Epithelial cell of prostate (primary cell): Measurements from ENCODE around the gene NTF3.
"Not testable (repeated sequence)": the region's sequence is repeated elsewhere in the genome, so short reads cannot be mapped to it uniquely, and the experiment has no call there.

ENCODE experiments used
- DNase-seq: peaks from one replicate; pipeline ENCODE4 v3.0.0-alpha.2; 2011; ENCODE audit warnings: low read depth, low spot score
- H3K27ac ChIP-seq: fragments of 450-650 bp; 2 replicates; pipeline ENCODE4 v1.5.1; 2017; ENCODE audit warnings: mild to moderate bottlenecking

NTF3 gene

DNA sequence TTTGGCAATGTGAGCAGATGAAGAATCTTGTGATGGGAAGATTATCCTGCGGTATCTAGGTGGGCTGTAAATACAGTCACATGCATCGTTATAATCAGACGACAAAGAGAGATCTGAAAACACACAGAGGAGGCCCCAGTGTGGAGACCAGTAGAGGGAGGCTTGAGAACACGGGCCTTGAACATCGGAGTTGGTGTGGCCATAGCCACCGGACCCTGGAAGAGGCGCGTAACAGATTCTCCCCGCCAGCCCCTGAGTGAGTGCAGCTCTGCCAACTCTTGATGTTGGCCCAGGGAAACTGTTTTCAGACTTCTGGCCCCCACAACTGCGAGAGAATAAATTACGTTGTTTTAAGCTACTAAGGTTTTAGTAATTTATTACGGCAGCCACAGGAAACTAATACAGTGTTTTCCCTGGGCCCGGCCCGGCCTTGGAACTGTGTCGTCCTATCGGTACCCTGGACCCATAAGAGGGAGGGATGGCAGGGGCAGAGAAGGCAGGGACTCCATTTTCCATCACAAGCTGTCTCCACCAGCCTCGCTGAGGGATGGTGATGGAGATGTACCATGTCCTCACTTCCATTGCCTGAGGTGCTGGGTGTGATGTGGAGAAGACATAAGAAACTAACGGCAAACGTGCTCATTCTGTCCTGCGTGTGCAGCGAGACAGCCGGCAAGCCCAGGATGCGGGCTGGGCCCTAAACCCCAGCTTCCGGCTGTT is 91.6 kb downstream of the NTF3 start:
- no peak overlapping the region for H3K27ac ChIP-seq
- DNase-seq: no peak

DNA sequence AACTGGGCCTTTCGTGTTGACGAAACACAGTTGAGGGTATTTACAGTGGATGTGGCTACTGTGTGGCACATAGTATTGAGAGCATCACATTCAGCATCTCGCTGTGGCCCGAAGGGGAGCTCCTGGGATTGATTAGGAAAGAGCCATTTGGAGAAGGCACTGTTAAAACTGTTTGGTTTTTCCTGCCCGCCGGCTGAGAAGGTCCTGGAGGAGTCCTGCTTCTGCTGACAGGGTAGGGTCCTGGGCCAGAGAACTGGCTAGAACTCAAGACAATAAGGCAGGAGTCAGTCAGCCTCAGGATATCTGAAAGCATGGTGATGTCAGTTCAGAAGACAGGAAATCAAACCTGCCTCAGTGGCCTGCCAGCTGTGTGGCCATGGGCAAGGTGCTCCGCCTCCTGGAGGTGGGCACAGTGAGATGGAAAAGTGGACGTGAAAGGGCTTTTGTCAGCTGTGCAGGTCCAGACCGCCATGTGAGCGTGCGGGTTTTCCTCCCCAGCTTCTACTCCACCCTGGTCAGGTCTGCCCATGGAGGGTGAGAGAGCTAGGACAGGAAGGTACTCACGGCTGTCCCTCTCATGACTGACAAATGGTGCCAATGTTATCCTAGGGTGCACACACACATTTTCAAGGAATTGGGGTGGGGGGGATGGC is 92.3 kb downstream of the NTF3 start:
- no peak overlapping the region for H3K27ac ChIP-seq
- no peak for DNase-seq

DNA sequence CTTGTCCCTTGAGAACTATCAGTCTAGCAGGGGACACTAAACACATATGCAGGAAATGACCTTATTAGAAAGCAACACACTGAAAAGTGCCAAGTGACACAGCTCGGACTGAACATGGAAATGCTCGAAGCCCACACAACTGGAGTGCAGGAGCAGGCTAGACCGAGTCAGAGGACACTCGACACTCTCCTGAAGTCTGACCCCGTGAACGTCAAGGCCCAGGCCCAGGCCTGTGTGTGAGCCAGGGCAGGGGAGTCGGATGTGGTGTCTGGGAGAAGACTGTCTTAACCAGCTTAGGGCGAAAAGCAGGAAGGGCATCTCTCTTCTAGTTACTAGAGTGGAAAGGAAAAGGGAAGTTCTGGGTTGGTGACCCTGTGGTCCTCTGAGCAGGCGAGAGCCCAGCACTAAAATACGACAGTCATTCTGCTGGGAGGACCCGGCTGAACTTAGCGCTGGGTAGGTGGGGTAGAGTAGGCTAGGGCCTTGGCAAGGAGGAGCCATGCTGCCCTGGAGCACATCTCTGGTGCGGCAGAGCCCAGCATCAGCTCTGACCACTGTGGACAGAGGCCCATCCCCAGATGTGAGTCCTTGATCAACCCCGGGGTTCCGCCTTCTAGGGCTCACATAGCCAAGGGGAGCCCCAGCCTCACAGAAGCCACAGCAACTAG is 93.0 kb downstream of the NTF3 start:
- DNase-seq: no peak
- no peak overlapping the region for H3K27ac ChIP-seq

DNA sequence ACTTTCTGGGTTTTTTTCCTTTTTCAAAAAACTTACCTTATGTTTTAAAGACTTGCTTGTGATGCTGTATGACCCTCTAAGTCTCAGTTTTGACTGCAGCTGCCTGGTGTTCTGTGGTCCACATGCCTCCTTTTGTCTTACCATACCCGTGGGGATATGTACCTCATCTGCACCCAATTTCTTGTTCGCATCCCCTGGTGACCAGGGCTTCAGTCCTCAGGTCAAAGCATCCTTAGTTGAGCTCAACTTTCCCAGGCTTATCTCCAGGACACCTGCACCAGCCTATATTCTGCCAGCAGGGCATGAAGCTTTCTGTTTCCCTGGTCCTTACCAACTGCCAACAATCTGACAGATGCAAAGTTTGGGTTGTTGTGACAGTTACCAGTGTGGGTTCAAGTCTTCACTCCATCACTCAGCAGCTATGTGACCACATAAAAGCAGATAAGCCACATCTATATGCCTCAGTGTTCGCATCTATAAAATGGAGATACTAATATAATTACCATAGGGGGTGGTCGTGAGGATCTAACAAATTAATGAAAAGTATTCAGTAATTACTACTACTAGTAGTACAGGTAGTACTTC is 94.0 kb downstream of the NTF3 start:
- no peak overlapping the region for H3K27ac ChIP-seq
- DNase-seq: no peak

DNA sequence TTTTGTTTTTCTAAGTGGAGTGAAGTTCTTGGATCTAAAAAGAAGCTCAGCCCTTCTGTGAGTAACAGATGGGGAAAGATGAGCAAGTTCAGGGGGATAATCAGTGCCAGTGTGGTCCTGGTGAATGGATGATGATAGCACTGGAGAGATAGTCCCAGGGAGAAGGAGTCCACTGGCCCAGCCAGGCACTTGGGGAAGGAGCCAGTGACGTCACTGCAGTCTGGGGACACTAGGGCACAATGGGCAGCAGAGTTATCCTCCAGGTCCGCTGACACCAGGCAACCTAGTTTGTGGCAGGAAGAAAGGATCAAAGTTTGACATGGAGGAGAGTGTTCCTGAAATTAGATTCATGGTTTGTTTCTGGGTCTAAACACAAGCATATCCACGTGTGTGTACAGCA is 101.5 kb downstream of the NTF3 start:
- H3K27ac ChIP-seq: no peak overlapping the region
- no peak for DNase-seq

DNA sequence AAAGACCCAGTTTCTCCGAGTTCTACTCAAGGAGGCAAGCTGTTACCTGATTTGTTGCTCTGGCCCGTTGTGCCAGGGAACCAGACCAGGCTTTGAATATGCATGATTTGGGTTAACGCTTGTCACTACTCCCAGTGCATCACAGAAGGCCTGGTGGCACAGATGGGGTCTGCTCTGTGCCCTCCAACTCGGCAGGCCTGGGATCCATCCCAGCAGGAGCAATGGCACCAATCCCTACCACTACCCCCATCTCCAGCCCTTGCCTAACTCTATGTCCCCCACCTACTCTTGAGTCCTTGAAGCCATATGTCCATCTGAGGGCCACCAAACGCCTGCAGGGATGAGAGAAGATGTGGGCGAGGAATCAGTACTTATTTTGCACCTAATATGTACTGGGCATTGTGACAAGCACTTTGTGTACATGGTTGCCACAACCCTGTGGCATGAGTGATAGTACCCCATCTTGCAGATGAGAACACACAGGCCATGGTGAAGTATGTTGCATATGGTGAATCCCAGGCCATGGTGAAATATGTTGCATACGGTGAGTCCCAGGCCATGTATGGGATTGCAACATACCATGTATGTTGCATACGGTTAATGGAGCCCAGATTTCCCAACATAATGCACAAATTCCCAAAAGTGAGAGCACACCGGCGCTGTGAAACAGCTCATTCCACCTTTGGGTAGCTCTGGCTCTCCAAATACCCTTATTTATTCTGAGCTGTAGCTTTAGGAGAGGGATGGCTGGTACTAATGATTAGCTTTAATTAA is 102.7 kb downstream of the NTF3 start:
- no peak for DNase-seq
- no peak overlapping the region for H3K27ac ChIP-seq

DNA sequence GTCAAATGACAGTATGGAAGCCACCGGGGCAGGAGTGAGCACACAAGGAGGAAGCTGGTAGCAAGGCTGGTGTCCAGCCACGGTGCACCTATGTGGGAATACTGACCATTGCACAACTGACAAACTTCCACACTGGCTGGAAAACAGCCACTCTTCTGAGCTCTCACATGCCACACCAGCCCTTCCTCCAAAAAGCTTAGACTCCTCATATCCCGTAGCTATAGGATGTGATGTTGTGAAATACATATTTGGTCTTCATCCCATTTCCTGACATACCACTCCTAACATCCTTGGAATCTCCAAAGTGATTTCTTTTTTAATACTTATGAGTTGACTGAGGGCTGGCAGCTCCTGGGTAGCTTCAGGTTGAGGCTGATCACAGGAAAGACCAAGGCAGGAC is 103.6 kb downstream of the NTF3 start:
- H3K27ac ChIP-seq: no peak overlapping the region
- no peak for DNase-seq

DNA sequence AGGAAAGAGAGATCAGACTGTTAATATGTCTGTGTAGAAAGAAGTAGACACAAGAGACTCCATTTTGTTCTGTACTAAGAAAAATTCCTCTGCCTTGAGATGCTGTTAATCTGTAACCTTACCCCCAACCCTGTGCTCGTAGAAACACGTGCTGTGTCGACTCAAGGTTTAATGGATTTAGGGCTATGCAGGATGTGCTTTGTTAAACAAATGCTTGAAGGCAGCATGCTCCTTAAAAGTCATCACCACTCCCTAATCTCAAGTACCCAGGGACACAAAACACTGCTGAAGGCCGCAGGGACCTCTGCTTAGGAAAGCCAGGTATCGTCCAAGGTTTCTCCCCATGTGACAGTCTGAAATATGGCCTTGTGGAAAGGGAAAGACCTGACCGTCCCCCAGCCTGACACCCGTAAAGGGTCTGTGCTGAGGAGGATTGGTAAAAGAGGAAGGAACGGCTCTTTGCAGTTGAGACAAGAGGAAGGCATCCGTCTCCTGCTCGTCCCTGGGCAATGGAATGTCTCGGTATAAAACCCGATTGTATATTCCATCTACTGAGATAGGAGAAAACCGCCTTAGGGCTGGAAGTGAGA is 105.2 kb downstream of the NTF3 start:
- not testable (repeated sequence) for DNase-seq, H3K27ac ChIP-seq

DNA sequence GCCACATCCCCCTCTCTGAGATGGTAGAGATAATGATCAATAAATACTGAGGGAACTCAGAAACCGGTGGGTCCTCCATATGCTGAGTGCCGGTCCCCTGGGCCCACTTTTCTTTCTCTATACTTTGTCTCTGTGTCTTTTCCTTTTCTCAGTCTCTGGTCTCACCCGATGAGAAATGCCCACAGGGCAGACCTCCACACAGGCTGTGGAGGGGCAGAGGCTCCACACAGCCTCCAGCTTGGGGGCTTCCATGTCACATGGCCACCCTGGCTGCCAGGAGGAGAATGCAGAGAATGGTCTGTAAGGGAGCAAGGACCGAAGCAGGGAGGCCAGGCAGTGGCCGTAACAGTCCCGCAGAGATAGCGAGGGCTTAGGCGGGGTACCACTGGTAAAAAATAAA is 105.9 kb downstream of the NTF3 start:
- DNase-seq: no peak
- H3K27ac ChIP-seq: no peak overlapping the region
